ENCODE measurements around the gene TBC1D1. TPM values are rescaled to one million over a fixed set of nuclear protein-coding genes. Genes with fewer than 3 reads are reported as not detected.

The TBC1D1 gene
- total RNA-seq, 4 donors from 2014 or later = 122 to 258 (median 139) TPM

DNA sequence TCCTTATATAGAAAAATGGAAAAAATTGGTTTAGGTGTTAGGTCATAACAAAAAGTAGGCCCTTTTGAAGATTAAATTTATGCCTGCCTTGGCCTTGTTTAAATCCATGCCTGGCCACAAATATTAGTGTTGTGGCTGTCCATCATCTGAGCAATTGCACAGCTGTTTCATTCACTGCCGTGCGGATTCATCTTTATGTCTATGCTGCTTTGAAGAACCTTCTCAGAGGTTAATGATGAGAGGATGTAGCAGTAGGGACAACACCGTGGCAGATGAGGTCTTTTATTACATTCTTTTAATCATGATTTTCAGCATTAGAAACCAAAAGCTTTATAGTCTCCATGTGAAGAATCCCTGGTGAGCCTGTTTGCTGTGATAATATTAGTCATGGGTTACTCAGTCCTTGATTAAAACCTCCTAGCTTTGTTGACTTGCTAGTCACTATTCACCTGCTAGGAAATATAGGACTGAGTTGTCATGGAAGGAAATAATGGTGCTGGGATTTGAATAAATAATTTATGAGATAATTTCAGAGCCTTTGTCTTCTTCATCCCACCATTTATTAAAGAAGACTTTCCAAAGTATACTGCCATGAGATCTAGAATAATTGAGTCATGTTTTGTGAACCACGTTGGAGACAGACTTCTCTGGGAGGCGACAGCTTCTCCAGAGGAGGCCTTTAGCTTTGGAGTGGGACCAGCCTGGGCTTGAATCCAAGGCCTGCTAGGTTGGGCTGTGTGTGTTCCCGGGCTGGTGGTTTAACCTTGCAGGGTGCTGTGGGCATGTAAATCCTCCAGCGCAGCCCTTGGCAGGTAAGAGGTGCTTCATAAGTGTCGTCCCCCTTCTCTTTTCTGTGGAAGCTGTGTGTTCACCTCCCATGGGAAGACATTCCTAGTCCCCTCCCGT is 122.8 kb downstream of the TBC1D1 start:
- peaks cover 0 to 38% (median 7%) of the 10 kb centered on the region in 4 donors for H3K4me1 ChIP-seq
- no peak for TF ChIP-seq POLR2A (IDR thresholded peaks at IDR 0.05)
- no peak for TF ChIP-seq POLR2AphosphoS5 (IDR thresholded peaks at IDR 0.05)
- TF ChIP-seq, protein P1, sequence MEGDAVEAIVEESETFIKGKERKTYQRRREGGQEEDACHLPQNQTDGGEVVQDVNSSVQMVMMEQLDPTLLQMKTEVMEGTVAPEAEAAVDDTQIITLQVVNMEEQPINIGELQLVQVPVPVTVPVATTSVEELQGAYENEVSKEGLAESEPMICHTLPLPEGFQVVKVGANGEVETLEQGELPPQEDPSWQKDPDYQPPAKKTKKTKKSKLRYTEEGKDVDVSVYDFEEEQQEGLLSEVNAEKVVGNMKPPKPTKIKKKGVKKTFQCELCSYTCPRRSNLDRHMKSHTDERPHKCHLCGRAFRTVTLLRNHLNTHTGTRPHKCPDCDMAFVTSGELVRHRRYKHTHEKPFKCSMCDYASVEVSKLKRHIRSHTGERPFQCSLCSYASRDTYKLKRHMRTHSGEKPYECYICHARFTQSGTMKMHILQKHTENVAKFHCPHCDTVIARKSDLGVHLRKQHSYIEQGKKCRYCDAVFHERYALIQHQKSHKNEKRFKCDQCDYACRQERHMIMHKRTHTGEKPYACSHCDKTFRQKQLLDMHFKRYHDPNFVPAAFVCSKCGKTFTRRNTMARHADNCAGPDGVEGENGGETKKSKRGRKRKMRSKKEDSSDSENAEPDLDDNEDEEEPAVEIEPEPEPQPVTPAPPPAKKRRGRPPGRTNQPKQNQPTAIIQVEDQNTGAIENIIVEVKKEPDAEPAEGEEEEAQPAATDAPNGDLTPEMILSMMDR (IDR thresholded peaks at IDR 0.05) = no peak
- TF ChIP-seq EP300 (IDR thresholded peaks at IDR 0.05; ENCODE audit: low read depth) = no peak
- peak overlapping the region; percentile 2 to 74 (median 44) for H3K27ac ChIP-seq
- peaks cover 0 to 4% (median 0%) of the 10 kb centered on the region in 4 donors for H3K36me3 ChIP-seq
- intact Hi-C loops (cut with DNase I; ENCODE audit: low total_unique reads) = no loop called here
- no peaks in the 10 kb centered on the region for H3K9me3 ChIP-seq
- H3K4me3 ChIP-seq = no peak overlapping the region
- no peaks in the 10 kb centered on the region for H3K27me3 ChIP-seq
- WGBS, 2 donors (ENCODE audit: low coverage in 1 of 2) = 76% methylated on average over 5 to 9 of the region's 9 CpGs
- no peak for DNase-seq
- in situ Hi-C loops (cut with MboI; ENCODE audit: low pct_ligation_motif_present in 1 of 4, low pct_unique_long_range_greater_than_20kb in 1 of 4, low sequenced_read_pairs in 3 of 4) = loop anchor here in 1 of 4 donors (25.0 kb wide), 1 partner anchor 126 kb away; the partner anchor contains the start of gene TBC1D1

DNA sequence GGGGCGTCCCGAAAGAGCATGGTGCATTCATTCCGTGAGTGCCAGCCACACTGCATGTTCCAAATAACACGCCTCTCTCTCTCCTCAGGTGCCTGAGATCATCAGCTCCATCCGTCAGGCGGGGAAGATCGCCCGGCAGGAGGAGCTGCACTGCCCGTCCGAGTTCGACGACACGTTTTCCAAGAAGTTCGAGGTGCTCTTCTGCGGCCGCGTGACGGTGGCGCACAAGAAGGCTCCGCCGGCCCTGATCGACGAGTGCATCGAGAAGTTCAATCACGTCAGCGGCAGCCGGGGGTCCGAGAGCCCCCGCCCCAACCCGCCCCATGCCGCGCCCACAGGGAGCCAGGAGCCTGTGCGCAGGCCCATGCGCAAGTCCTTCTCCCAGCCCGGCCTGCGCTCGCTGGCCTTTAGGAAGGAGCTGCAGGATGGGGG is 123.6 kb downstream of the TBC1D1 start:
- Histone ChIP-seq H3K27ac (peak overlapping the region; percentile 2 to 74 (median 44)), H3K4me1 (peaks cover 0 to 36% (median 6%) of the 10 kb centered on the region in 4 donors), H3K36me3 (peaks cover 0 to 4% (median 0%) of the 10 kb centered on the region in 4 donors), H3K9me3 (no peaks in the 10 kb centered on the region), H3K4me3 (no peak overlapping the region), H3K27me3 (no peaks in the 10 kb centered on the region)
- DNase-seq = no peak
- TF ChIP-seq POLR2A (IDR thresholded peaks at IDR 0.05) = no peak
- TF ChIP-seq, protein P1 (IDR thresholded peaks at IDR 0.05) = no peak
- TF ChIP-seq EP300 (IDR thresholded peaks at IDR 0.05; ENCODE audit: low read depth) = no peak
- TF ChIP-seq POLR2AphosphoS5 (IDR thresholded peaks at IDR 0.05) = no peak
- intact Hi-C loops (cut with DNase I; ENCODE audit: low total_unique reads) = no loop called here
- in situ Hi-C loops (cut with MboI; ENCODE audit: low pct_ligation_motif_present in 1 of 4, low pct_unique_long_range_greater_than_20kb in 1 of 4, low sequenced_read_pairs in 3 of 4) = loop anchor here in 1 of 4 donors (25.0 kb wide), 1 partner anchor 127 kb away; the partner anchor contains the start of gene TBC1D1
- 96 to 100% methylated on average over 10 to 28 of the region's 37 CpGs for WGBS, 2 donors (ENCODE audit: low coverage in 1 of 2)

DNA sequence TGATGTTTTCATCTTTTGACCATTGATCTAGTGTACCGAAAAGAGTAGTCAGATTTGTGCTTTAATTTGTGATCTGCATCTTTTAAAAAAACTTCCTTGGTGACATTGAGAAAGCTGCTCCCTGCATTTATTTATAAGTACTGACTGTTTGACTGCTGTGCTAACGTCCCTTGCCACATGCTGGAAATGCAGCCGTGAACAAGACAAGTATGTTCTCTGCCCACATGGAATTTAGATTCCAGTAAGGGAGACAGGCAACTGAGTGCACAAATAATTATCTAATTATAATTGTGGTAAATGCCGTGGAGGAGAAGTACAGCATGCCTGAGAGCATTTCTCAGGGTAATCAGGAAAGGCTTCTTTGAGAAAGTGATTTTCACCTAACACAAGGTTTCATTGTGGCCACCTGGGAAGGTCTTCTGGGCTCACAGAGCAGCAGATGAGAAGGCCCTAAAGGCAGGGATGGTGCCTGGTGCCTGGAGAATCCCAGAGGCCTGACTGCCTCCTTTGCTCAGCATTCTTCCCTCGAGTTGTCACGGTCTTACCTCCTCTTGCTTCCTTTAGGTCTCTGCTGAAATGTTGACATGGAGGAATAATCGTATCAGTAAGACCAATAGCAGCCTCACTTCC is 125.1 kb downstream of the TBC1D1 start:
- no peaks in the 10 kb centered on the region for H3K9me3 ChIP-seq
- H3K4me3 ChIP-seq = no peak overlapping the region
- WGBS, 2 donors (ENCODE audit: low coverage in 1 of 2) = 79 to 93% methylated on average over 4 to 7 of the region's 7 CpGs
- peak overlapping the region; percentile 5 to 74 (median 47) for H3K27ac ChIP-seq
- in situ Hi-C loops (cut with MboI; ENCODE audit: low pct_ligation_motif_present in 1 of 4, low pct_unique_long_range_greater_than_20kb in 1 of 4, low sequenced_read_pairs in 3 of 4) = loop anchor here in 1 of 4 donors (25.0 kb wide), 1 partner anchor 129 kb away; the partner anchor contains the start of gene TBC1D1
- intact Hi-C loops (cut with DNase I; ENCODE audit: low total_unique reads) = no loop called here
- H3K27me3 ChIP-seq = no peaks in the 10 kb centered on the region
- TF ChIP-seq, protein P1 (IDR thresholded peaks at IDR 0.05) = no peak
- TF ChIP-seq POLR2A (IDR thresholded peaks at IDR 0.05) = no peak
- TF ChIP-seq EP300 (IDR thresholded peaks at IDR 0.05; ENCODE audit: low read depth) = peak; percentile 30
- peaks cover 0 to 21% (median 3%) of the 10 kb centered on the region in 4 donors for H3K4me1 ChIP-seq
- H3K36me3 ChIP-seq = peaks cover 0 to 4% (median 0%) of the 10 kb centered on the region in 4 donors
- no peak for DNase-seq

DNA sequence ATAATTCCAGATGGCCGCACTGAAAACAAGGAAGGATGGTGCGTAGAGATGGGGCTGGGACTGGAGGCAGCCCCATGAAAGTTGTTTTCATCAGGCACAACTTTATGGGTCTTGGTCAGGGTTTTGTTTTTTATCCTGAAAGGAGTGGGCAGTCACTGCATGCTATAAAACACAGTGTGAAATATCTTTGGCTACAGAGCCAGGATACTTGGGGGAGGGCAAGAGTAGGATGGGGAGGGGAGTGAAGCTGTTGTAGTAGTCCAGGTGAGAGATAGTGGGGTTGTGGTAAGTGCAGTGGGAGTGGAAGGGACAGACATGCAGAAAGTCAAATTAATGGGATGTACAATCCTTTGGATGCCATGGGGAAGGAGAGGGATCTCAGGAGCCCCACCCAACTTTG is 125.8 kb downstream of the TBC1D1 start:
- 64 to 87% methylated on average over 2 of the region's 2 CpGs for WGBS, 2 donors (ENCODE audit: low coverage in 1 of 2)
- Histone ChIP-seq H3K9me3 (no peaks in the 10 kb centered on the region), H3K4me1 (peaks cover 0 to 14% (median 3%) of the 10 kb centered on the region in 4 donors), H3K27me3 (no peaks in the 10 kb centered on the region), H3K36me3 (peaks cover 0 to 8% (median 3%) of the 10 kb centered on the region in 4 donors), H3K27ac (peak overlapping the region; percentile 5 to 74 (median 47)), H3K4me3 (no peak overlapping the region)
- TF ChIP-seq EP300 (IDR thresholded peaks at IDR 0.05; ENCODE audit: low read depth) = no peak
- in situ Hi-C loops (cut with MboI; ENCODE audit: low pct_ligation_motif_present in 1 of 4, low pct_unique_long_range_greater_than_20kb in 1 of 4, low sequenced_read_pairs in 3 of 4) = loop anchor here in 1 of 4 donors (25.0 kb wide), 1 partner anchor 129 kb away; the partner anchor contains the start of gene TBC1D1
- no peak for DNase-seq
- intact Hi-C loops (cut with DNase I; ENCODE audit: low total_unique reads) = no loop called here

Measured in transverse colon (tissue), 4 donors.